ENCODE data around the gene FOS.

DNA sequence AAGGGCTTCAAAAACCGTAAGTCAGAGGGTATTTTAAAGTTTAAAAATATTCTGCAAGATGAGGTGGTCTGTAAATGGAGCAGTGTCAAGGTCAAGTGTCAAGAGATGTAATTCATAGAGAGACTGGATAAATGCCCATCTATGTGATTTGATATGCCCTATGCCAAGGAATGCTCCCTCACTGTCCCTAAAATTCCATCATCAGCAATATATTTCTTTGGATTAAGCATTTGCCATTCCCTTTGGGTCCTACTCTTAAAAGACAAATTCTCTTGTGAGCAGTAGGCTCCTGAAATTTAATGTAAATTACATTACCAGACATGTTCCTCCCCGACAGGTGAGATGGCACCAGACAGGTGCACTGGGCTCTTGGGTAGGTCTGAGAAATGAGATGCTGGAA is 16.0 kb upstream of the FOS start:
- TF ChIP-seq POLR2AphosphoS5 (IDR thresholded peaks at IDR 0.05; ENCODE audit: insufficient read depth in 1 of 2, low read depth in 1 of 2) (no peak), POLR2A (IDR thresholded peaks at IDR 0.05) (no peak)
- TF ChIP-seq, protein P1, sequence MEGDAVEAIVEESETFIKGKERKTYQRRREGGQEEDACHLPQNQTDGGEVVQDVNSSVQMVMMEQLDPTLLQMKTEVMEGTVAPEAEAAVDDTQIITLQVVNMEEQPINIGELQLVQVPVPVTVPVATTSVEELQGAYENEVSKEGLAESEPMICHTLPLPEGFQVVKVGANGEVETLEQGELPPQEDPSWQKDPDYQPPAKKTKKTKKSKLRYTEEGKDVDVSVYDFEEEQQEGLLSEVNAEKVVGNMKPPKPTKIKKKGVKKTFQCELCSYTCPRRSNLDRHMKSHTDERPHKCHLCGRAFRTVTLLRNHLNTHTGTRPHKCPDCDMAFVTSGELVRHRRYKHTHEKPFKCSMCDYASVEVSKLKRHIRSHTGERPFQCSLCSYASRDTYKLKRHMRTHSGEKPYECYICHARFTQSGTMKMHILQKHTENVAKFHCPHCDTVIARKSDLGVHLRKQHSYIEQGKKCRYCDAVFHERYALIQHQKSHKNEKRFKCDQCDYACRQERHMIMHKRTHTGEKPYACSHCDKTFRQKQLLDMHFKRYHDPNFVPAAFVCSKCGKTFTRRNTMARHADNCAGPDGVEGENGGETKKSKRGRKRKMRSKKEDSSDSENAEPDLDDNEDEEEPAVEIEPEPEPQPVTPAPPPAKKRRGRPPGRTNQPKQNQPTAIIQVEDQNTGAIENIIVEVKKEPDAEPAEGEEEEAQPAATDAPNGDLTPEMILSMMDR (IDR thresholded peaks at IDR 0.05): no peak
